ENCODE data around the gene IGSF11. TPM values are rescaled to one million over a fixed set of nuclear protein-coding genes. Genes with fewer than 3 reads are reported as not detected.

The IGSF11 gene
- total and polyA plus RNA-seq, 5 donors from 2014 or later = not detected

GRCh38 chr3:119015942-119016341 is 18.7 kb downstream of the IGSF11 start:
- H3K4me3 ChIP-seq (ENCODE audit: low read depth, low read length) = no peak overlapping the region
- no peak for DNase-seq
- H3K36me3 ChIP-seq (ENCODE audit: control insufficient read depth, insufficient read depth, low read length) = no peaks in the 10 kb centered on the region
- H3K4me1 ChIP-seq (ENCODE audit: control insufficient read depth, insufficient read depth, low read length, poor library complexity, severe bottlenecking) = no peaks in the 10 kb centered on the region
- H3K27me3 ChIP-seq (ENCODE audit: control insufficient read depth, insufficient read depth, low read length) = peaks cover 5% of the 10 kb centered on the region
- H3K9me3 ChIP-seq (ENCODE audit: control insufficient read depth in 2 of 2, low read length in 2 of 2) = no peaks in the 10 kb centered on the region
- Mint-ChIP-seq H3K36me3 (no peaks in the 10 kb centered on the region), H3K27me3 (peaks cover 7% of the 10 kb centered on the region), H3K4me1 (no peaks in the 10 kb centered on the region), H3K9me3 (peaks cover 0 to 3% (median 0%) of the 10 kb centered on the region in 7 donors), H3K4me3 (no peak overlapping the region), H3K27ac (peak overlapping the region in 1 of 3 donors; percentile 17)
- no peak for ATAC-seq (ENCODE audit: low read depth in 2 of 2)
- H3K27ac ChIP-seq (ENCODE audit: insufficient read depth, low read length, poor library complexity, severe bottlenecking) = no peak overlapping the region

- Mint-ChIP-seq H3K4me1 (no peaks in the 10 kb centered on the region), H3K4me3 (no peak overlapping the region), H3K27me3 (peaks cover 9% of the 10 kb centered on the region), H3K9me3 (peaks cover 0 to 3% (median 0%) of the 10 kb centered on the region in 7 donors), H3K27ac (no peak overlapping the region), H3K36me3 (no peaks in the 10 kb centered on the region)
- DNase-seq (no peak), ATAC-seq (ENCODE audit: low read depth in 2 of 2) (no peak)
- Histone ChIP-seq H3K36me3 (ENCODE audit: control insufficient read depth, insufficient read depth, low read length) (no peaks in the 10 kb centered on the region), H3K27ac (ENCODE audit: insufficient read depth, low read length, poor library complexity, severe bottlenecking) (no peak overlapping the region), H3K4me1 (ENCODE audit: control insufficient read depth, insufficient read depth, low read length, poor library complexity, severe bottlenecking) (no peaks in the 10 kb centered on the region), H3K4me3 (ENCODE audit: low read depth, low read length) (no peak overlapping the region), H3K27me3 (ENCODE audit: control insufficient read depth, insufficient read depth, low read length) (peaks cover 5% of the 10 kb centered on the region), H3K9me3 (ENCODE audit: control insufficient read depth in 2 of 2, low read length in 2 of 2) (no peaks in the 10 kb centered on the region)
Measured at GRCh38 chr3:119013951-119014350, 20.7 kb downstream of the IGSF11 start.

GRCh38 chr3:119011528-119011927 is 23.1 kb downstream of the IGSF11 start:
- no peak for ATAC-seq (ENCODE audit: low read depth in 2 of 2)
- peaks cover 9% of the 10 kb centered on the region for H3K27me3 Mint-ChIP-seq

GRCh38 chr3:118997190-118997589 is 37.5 kb downstream of the IGSF11 start:
- no peak overlapping the region for H3K4me3 ChIP-seq (ENCODE audit: low read depth, low read length)
- H3K4me1 ChIP-seq (ENCODE audit: control insufficient read depth, insufficient read depth, low read length, poor library complexity, severe bottlenecking) = no peaks in the 10 kb centered on the region
- H3K9me3 Mint-ChIP-seq = peaks cover 0 to 4% (median 0%) of the 10 kb centered on the region in 7 donors
- DNase-seq (no peak), ATAC-seq (ENCODE audit: low read depth in 2 of 2) (no peak)
- H3K4me1 Mint-ChIP-seq = no peaks in the 10 kb centered on the region
- H3K27me3 Mint-ChIP-seq = no peaks in the 10 kb centered on the region
- H3K9me3 ChIP-seq (ENCODE audit: control insufficient read depth in 2 of 2, low read length in 2 of 2) = no peaks in the 10 kb centered on the region
- H3K36me3 ChIP-seq (ENCODE audit: control insufficient read depth, insufficient read depth, low read length) = no peaks in the 10 kb centered on the region
- no peaks in the 10 kb centered on the region for H3K27me3 ChIP-seq (ENCODE audit: control insufficient read depth, insufficient read depth, low read length)
- H3K36me3 Mint-ChIP-seq = no peaks in the 10 kb centered on the region
- no peak overlapping the region for H3K27ac ChIP-seq (ENCODE audit: insufficient read depth, low read length, poor library complexity, severe bottlenecking)
- no peak overlapping the region for H3K4me3 Mint-ChIP-seq
- peak overlapping the region in 1 of 3 donors; percentile 26 for H3K27ac Mint-ChIP-seq

More at GRCh38 chr3:119011528-119011927, 23.1 kb downstream of the IGSF11 start:
- Mint-ChIP-seq H3K9me3 (peaks cover 0 to 8% (median 3%) of the 10 kb centered on the region in 7 donors), H3K4me3 (no peak overlapping the region), H3K36me3 (no peaks in the 10 kb centered on the region), H3K4me1 (peaks cover 0 to 3% (median 0%) of the 10 kb centered on the region in 4 donors), H3K27ac (no peak overlapping the region)
- DNase-seq = no peak
- H3K9me3 ChIP-seq (ENCODE audit: control insufficient read depth in 2 of 2, low read length in 2 of 2) = no peaks in the 10 kb centered on the region
- H3K27me3 ChIP-seq (ENCODE audit: control insufficient read depth, insufficient read depth, low read length) = peaks cover 7% of the 10 kb centered on the region
- no peak overlapping the region for H3K4me3 ChIP-seq (ENCODE audit: low read depth, low read length)
- no peak overlapping the region for H3K27ac ChIP-seq (ENCODE audit: insufficient read depth, low read length, poor library complexity, severe bottlenecking)
- H3K36me3 ChIP-seq (ENCODE audit: control insufficient read depth, insufficient read depth, low read length) = no peaks in the 10 kb centered on the region
- no peaks in the 10 kb centered on the region for H3K4me1 ChIP-seq (ENCODE audit: control insufficient read depth, insufficient read depth, low read length, poor library complexity, severe bottlenecking)

GRCh38 chr3:118991775-118992174 is 42.9 kb downstream of the IGSF11 start:
- Histone ChIP-seq H3K4me3 (ENCODE audit: low read depth, low read length) (no peak overlapping the region), H3K4me1 (ENCODE audit: control insufficient read depth, insufficient read depth, low read length, poor library complexity, severe bottlenecking) (no peaks in the 10 kb centered on the region), H3K36me3 (ENCODE audit: control insufficient read depth, insufficient read depth, low read length) (no peaks in the 10 kb centered on the region), H3K27ac (ENCODE audit: insufficient read depth, low read length, poor library complexity, severe bottlenecking) (no peak overlapping the region), H3K27me3 (ENCODE audit: control insufficient read depth, insufficient read depth, low read length) (no peaks in the 10 kb centered on the region), H3K9me3 (ENCODE audit: control insufficient read depth in 2 of 2, low read length in 2 of 2) (no peaks in the 10 kb centered on the region)
- Mint-ChIP-seq H3K4me1 (no peaks in the 10 kb centered on the region), H3K9me3 (peaks cover 0 to 4% (median 0%) of the 10 kb centered on the region in 7 donors), H3K36me3 (no peaks in the 10 kb centered on the region), H3K4me3 (no peak overlapping the region), H3K27me3 (no peaks in the 10 kb centered on the region), H3K27ac (no peak overlapping the region)
- ATAC-seq (ENCODE audit: low read depth in 2 of 2) (no peak), DNase-seq (no peak)

- H3K4me3 ChIP-seq (ENCODE audit: low read depth, low read length) = no peak overlapping the region
- H3K36me3 Mint-ChIP-seq = no peaks in the 10 kb centered on the region
- peaks cover 0 to 4% (median 0%) of the 10 kb centered on the region in 7 donors for H3K9me3 Mint-ChIP-seq
- no peaks in the 10 kb centered on the region for H3K4me1 ChIP-seq (ENCODE audit: control insufficient read depth, insufficient read depth, low read length, poor library complexity, severe bottlenecking)
- no peaks in the 10 kb centered on the region for H3K9me3 ChIP-seq (ENCODE audit: control insufficient read depth in 2 of 2, low read length in 2 of 2)
- H3K27me3 ChIP-seq (ENCODE audit: control insufficient read depth, insufficient read depth, low read length) = no peaks in the 10 kb centered on the region
- H3K27ac Mint-ChIP-seq = no peak overlapping the region
- H3K27ac ChIP-seq (ENCODE audit: insufficient read depth, low read length, poor library complexity, severe bottlenecking) = no peak overlapping the region
- no peaks in the 10 kb centered on the region for H3K4me1 Mint-ChIP-seq
- no peak for ATAC-seq (ENCODE audit: low read depth in 2 of 2)
- H3K36me3 ChIP-seq (ENCODE audit: control insufficient read depth, insufficient read depth, low read length) = no peaks in the 10 kb centered on the region
- no peaks in the 10 kb centered on the region for H3K27me3 Mint-ChIP-seq
- DNase-seq = no peak
- H3K4me3 Mint-ChIP-seq = no peak overlapping the region
Measured at GRCh38 chr3:118990823-118991560, 43.7 kb downstream of the IGSF11 start.

GRCh38 chr3:118988198-118989130 is 46.2 kb downstream of the IGSF11 start:
- no peak for DNase-seq
- Histone ChIP-seq H3K27me3 (ENCODE audit: control insufficient read depth, insufficient read depth, low read length) (no peaks in the 10 kb centered on the region), H3K4me3 (ENCODE audit: low read depth, low read length) (no peak overlapping the region), H3K36me3 (ENCODE audit: control insufficient read depth, insufficient read depth, low read length) (no peaks in the 10 kb centered on the region), H3K27ac (ENCODE audit: insufficient read depth, low read length, poor library complexity, severe bottlenecking) (no peak overlapping the region), H3K4me1 (ENCODE audit: control insufficient read depth, insufficient read depth, low read length, poor library complexity, severe bottlenecking) (no peaks in the 10 kb centered on the region), H3K9me3 (ENCODE audit: control insufficient read depth in 2 of 2, low read length in 2 of 2) (no peaks in the 10 kb centered on the region)
- no peaks in the 10 kb centered on the region for H3K36me3 Mint-ChIP-seq
- no peak overlapping the region for H3K4me3 Mint-ChIP-seq
- no peaks in the 10 kb centered on the region for H3K27me3 Mint-ChIP-seq
- no peaks in the 10 kb centered on the region for H3K4me1 Mint-ChIP-seq
- no peak overlapping the region for H3K27ac Mint-ChIP-seq
- no peaks in the 10 kb centered on the region for H3K9me3 Mint-ChIP-seq
- no peak for ATAC-seq (ENCODE audit: low read depth in 2 of 2)
